Smooth muscle cell (in vitro differentiated cells): Measurements from ENCODE around the gene PHF19. TPM values are rescaled to one million over a fixed set of nuclear protein-coding genes. Genes with fewer than 3 reads are reported as not detected.

ENCODE experiments used
- DNase-seq: peaks from one replicate; lab custom pipeline; 2025; ENCODE audit not compliant: unreplicated experiment; lab: John Stamatoyannopoulos, UW
- H2AFZ ChIP-seq: fragments of 200-600 bp; sonication (generic); 2 replicates; pipeline ENCODE4 v1.6.0; 2016; ENCODE audit warnings: antibody characterized with exemption, low read depth, mild to moderate bottlenecking
- H3F3A ChIP-seq: fragments of 200-600 bp; sonication (generic); 2 replicates; pipeline ENCODE4 v1.6.0; 2017; ENCODE audit warnings: antibody characterized with exemption, low read depth
- H3K27ac ChIP-seq: fragments of 200-600 bp; sonication (generic); 2 replicates; pipeline ENCODE4 v1.5.1; 2016; ENCODE audit warnings: low read depth, mild to moderate bottlenecking
- H3K27me3 ChIP-seq: fragments of 200-600 bp; sonication (generic); 2 replicates; pipeline ENCODE4 v1.6.1; 2016; ENCODE audit warnings: low read depth, mild to moderate bottlenecking
- H3K36me3 ChIP-seq: fragments of 200-600 bp; sonication (generic); 2 replicates; pipeline ENCODE4 v1.5.1; 2016; ENCODE audit warnings: low read depth
- H3K4me1 ChIP-seq: fragments of 200-600 bp; sonication (generic); 2 replicates; pipeline ENCODE4 v1.5.1; 2016; ENCODE audit warnings: low read depth
- H3K4me2 ChIP-seq: fragments of 200-600 bp; sonication (generic); 2 replicates; pipeline ENCODE4 v1.6.0; 2016; ENCODE audit warnings: mild to moderate bottlenecking
- H3K4me3 ChIP-seq: fragments of 200-600 bp; sonication (generic); 2 replicates; pipeline ENCODE4 v1.5.1; 2016; ENCODE audit warnings: mild to moderate bottlenecking
- H3K79me2 ChIP-seq: fragments of 200-600 bp; sonication (generic); 2 replicates; pipeline ENCODE4 v1.6.0; 2016; ENCODE audit warnings: low read depth, mild to moderate bottlenecking
- H3K9ac ChIP-seq: fragments of 200-600 bp; sonication (generic); 2 replicates; pipeline ENCODE4 v1.6.0; 2016; ENCODE audit warnings: low read depth
- H3K9me3 ChIP-seq: fragments of 200-600 bp; sonication (generic); replicated peaks from 2 replicates; pipeline ENCODE4 v1.5.1; 2016; ENCODE audit warnings: low read depth
- H4K20me1 ChIP-seq: fragments of 200-600 bp; sonication (generic); 2 replicates; pipeline ENCODE4 v1.6.0; 2016; ENCODE audit warnings: low read depth
- CTCF ChIP-seq: fragments of 200-600 bp; sonication (generic); IDR thresholded peaks from 2 replicates; pipeline ENCODE4 v1.5.1; 2017; ENCODE audit warnings: borderline replicate concordance, mild to moderate bottlenecking, antibody characterized with exemption; ENCODE audit not compliant: insufficient read depth, poor library complexity, severe bottlenecking
- WGBS: methylation state at CpG from one replicate; pipeline ENCODE4 v1.1.7; 2016; ENCODE audit warnings: low lambda C conversion rate; 5-methylcytosine and 5-hydroxymethylcytosine counted together
- polyA plus RNA-seq: library from polyadenylated mRNA; unstranded; fragments of >200 nt; fragmentation: Nextera tagmentation; extraction: Ambion mirVana; gene quantifications from 2 replicates; pipeline ENCODE4 v1.2.1, GENCODE V29; 2016
- total RNA-seq: library from RNA; depleted of rRNA; stranded (reverse); fragments of >200 nt; gene quantifications from 2 replicates; pipeline ENCODE4 v1.2.3, GENCODE V29; 2014

Gene PHF19
- total and polyA plus RNA-seq, 2 experiments from 2014 or later: 14.1 to 19.3 TPM

- no peaks in the 10 kb centered on the region for H4K20me1 ChIP-seq
- 98% methylated on average over 11 of the region's 11 CpGs for WGBS
- no peak for DNase-seq
- peaks cover under 1% of the 10 kb centered on the region for H3K4me1 ChIP-seq
- H3K9me3 ChIP-seq: no peaks in the 10 kb centered on the region
- H3K9ac ChIP-seq: no peak overlapping the region
- no peaks in the 10 kb centered on the region for H3K36me3 ChIP-seq
- no peak overlapping the region for H3K4me3 ChIP-seq
- H3K27me3 ChIP-seq: no peaks in the 10 kb centered on the region
- TF ChIP-seq CTCF: no peak
- H2AFZ ChIP-seq: no peak overlapping the region
- no peak overlapping the region for H3K27ac ChIP-seq
- no peaks in the 10 kb centered on the region for H3K79me2 ChIP-seq
- H3K4me2 ChIP-seq: no peak overlapping the region
- H3F3A ChIP-seq: no peaks in the 10 kb centered on the region
These were observed 19.1 kb downstream of the PHF19 start for GRCh38 chr9:120857902-120858301.

GRCh38 chr9:120857481-120857880, 19.5 kb downstream of the PHF19 start:
- H3K4me3 ChIP-seq: no peak overlapping the region
- no peaks in the 10 kb centered on the region for H3F3A ChIP-seq
- TF ChIP-seq CTCF: no peak
- H3K4me2 ChIP-seq: no peak overlapping the region
- H3K9ac ChIP-seq: no peak overlapping the region
- H3K4me1 ChIP-seq: peaks cover 5% of the 10 kb centered on the region
- no peaks in the 10 kb centered on the region for H3K36me3 ChIP-seq
- no peak overlapping the region for H2AFZ ChIP-seq
- no peaks in the 10 kb centered on the region for H3K27me3 ChIP-seq
- no peak for DNase-seq
- H3K9me3 ChIP-seq: no peaks in the 10 kb centered on the region
- H3K27ac ChIP-seq: no peak overlapping the region
- no peaks in the 10 kb centered on the region for H3K79me2 ChIP-seq
- WGBS: 98% methylated on average over 7 of the region's 7 CpGs
- no peaks in the 10 kb centered on the region for H4K20me1 ChIP-seq

GRCh38 chr9:120856700-120857099, 20.3 kb downstream of the PHF19 start:
- Histone ChIP-seq H3K79me2 (no peaks in the 10 kb centered on the region), H3K4me3 (no peak overlapping the region), H3K27ac (no peak overlapping the region), H4K20me1 (no peaks in the 10 kb centered on the region), H3K9me3 (no peaks in the 10 kb centered on the region), H3K4me1 (peaks cover 13% of the 10 kb centered on the region), H3F3A (no peaks in the 10 kb centered on the region), H2AFZ (no peak overlapping the region), H3K36me3 (no peaks in the 10 kb centered on the region), H3K27me3 (no peaks in the 10 kb centered on the region), H3K4me2 (no peak overlapping the region), H3K9ac (no peak overlapping the region)
- TF ChIP-seq CTCF: no peak
- 89% methylated on average over 4 of the region's 4 CpGs for WGBS
- DNase-seq: no peak

GRCh38 chr9:120855827-120856670, 20.9 kb downstream of the PHF19 start:
- Histone ChIP-seq H3K27ac (no peak overlapping the region), H3K9me3 (no peaks in the 10 kb centered on the region), H3K4me1 (peaks cover 16% of the 10 kb centered on the region), H2AFZ (no peak overlapping the region), H3K79me2 (no peaks in the 10 kb centered on the region), H3K9ac (no peak overlapping the region), H3K36me3 (no peaks in the 10 kb centered on the region), H3F3A (no peaks in the 10 kb centered on the region), H3K4me2 (no peak overlapping the region), H3K4me3 (no peak overlapping the region), H4K20me1 (no peaks in the 10 kb centered on the region), H3K27me3 (no peaks in the 10 kb centered on the region)
- no peak for TF ChIP-seq CTCF
- DNase-seq: no peak
- 96% methylated on average over 7 of the region's 7 CpGs for whole genome bisulfite sequencing
